ENCODE data around the gene PNMA3.
"Not testable (repeated sequence)": the region's sequence is repeated elsewhere in the genome, so short reads cannot be mapped to it uniquely, and the experiment has no call there.

Gene PNMA3

GRCh38 chrX:153055871-153056749 lies at the start of gene PNMA3:
Gene PNMA3, plus strand, starts transcription at chrX:153056470. Its CDS starts 586 bp downstream, at chrX:153057056.
- no peak for DNase-seq (ENCODE audit: low read depth)

GRCh38 chrX:153017174-153017573 lies 39.1 kb upstream of the PNMA3 start:
- not testable (repeated sequence) for DNase-seq (ENCODE audit: low read depth)

GRCh38 chrX:153019166-153019565 lies 37.1 kb upstream of the PNMA3 start:
- no peak for DNase-seq (ENCODE audit: low read depth)

- not testable (repeated sequence) for DNase-seq (ENCODE audit: low read depth)
Measured at GRCh38 chrX:153026501-153026900, 29.8 kb upstream of the PNMA3 start.

GRCh38 chrX:153028487-153028886 lies 27.8 kb upstream of the PNMA3 start:
- DNase-seq (ENCODE audit: low read depth) = not testable (repeated sequence)

- no peak for DNase-seq (ENCODE audit: low read depth)
Measured at GRCh38 chrX:153029162-153029561, 27.1 kb upstream of the PNMA3 start.

GRCh38 chrX:153029875-153030274 lies 26.4 kb upstream of the PNMA3 start:
- no peak for DNase-seq (ENCODE audit: low read depth)

GRCh38 chrX:153030801-153031200 lies 25.5 kb upstream of the PNMA3 start:
- no peak for DNase-seq (ENCODE audit: low read depth)

GRCh38 chrX:153032397-153033118 lies 23.7 kb upstream of the PNMA3 start:
- DNase-seq (ENCODE audit: low read depth) = peak; percentile 38

- no peak for DNase-seq (ENCODE audit: low read depth)
Measured at GRCh38 chrX:153049093-153049492, 7.2 kb upstream of the PNMA3 start.

GRCh38 chrX:153052534-153052933 lies 3.7 kb upstream of the PNMA3 start:
- DNase-seq (ENCODE audit: low read depth) = no peak

- DNase-seq (ENCODE audit: low read depth) = no peak
Measured at GRCh38 chrX:153057281-153057680, 1.0 kb downstream of the PNMA3 start.

GRCh38 chrX:153059191-153060094 lies 3.2 kb downstream of the PNMA3 start:
- DNase-seq (ENCODE audit: low read depth) = no peak

GRCh38 chrX:153060095-153060445 lies 3.8 kb downstream of the PNMA3 start:
- DNase-seq (ENCODE audit: low read depth) = no peak

- no peak for DNase-seq (ENCODE audit: low read depth)
Measured at GRCh38 chrX:153061732-153062131, 5.5 kb downstream of the PNMA3 start.

- DNase-seq (ENCODE audit: low read depth) = no peak
Measured at GRCh38 chrX:153063315-153063714, 7.0 kb downstream of the PNMA3 start.

GRCh38 chrX:153064061-153064460 lies 7.8 kb downstream of the PNMA3 start:
- no peak for DNase-seq (ENCODE audit: low read depth)

GRCh38 chrX:153065389-153065788 lies 9.1 kb downstream of the PNMA3 start:
- no peak for DNase-seq (ENCODE audit: low read depth)

GRCh38 chrX:153066402-153066801 lies 10.1 kb downstream of the PNMA3 start:
- DNase-seq (ENCODE audit: low read depth) = not testable (repeated sequence)

- not testable (repeated sequence) for DNase-seq (ENCODE audit: low read depth)
Measured at GRCh38 chrX:153071909-153072583, 15.8 kb downstream of the PNMA3 start, which contains the start of gene PNMA6A. Gene PNMA6A, plus strand, starts transcription at chrX:153072454. Its CDS starts 609 bp downstream, at chrX:153073063.

- DNase-seq (ENCODE audit: low read depth) = not testable (repeated sequence)
Measured at GRCh38 chrX:153073331-153073730, 17.1 kb downstream of the PNMA3 start.
